ENCODE data around the gene SLC25A21.

SLC25A21 gene

DNA sequence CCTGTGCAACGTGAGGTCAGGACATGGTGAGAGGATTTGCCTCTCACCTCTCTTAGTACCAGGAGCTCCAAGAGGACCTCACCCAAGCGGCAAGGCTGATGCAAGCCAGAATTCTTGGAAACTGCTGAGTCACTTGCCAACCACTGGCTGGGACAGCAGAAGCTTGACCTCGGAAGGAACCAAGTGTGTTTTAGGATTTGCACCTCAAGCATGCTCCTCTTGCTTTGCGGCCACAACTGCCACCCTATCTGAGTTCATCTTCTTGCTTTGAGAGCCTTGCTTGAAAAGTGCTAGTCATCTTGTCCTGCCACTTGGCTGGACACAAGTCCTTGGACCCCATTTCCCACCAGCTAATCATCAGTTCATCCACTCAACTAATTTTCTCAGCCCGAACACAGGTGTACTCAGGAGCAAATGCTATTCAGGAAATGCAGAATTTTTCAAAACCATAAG, 195.8 kb downstream of the SLC25A21 start:
- DNase-seq = no peak

DNA sequence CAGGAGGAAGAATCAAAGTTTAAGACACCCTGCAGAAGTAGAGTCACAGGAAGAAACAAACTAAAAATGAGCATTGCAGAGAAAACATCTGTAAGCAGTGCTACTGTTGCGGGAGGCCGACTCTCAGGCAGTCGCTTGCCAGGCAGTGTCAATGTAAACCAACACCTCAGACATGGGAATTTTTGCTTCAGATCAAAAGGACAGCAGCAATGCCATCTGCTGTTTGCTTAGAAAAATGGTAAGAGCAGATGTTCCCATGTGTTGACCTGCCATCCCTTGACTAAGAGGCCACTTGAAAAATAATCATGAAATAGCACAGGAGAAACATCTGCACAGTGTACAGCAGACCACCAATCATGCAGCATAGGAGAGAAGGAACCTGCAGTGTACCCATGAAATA, 196.6 kb downstream of the SLC25A21 start:
- DNase-seq = no peak

DNA sequence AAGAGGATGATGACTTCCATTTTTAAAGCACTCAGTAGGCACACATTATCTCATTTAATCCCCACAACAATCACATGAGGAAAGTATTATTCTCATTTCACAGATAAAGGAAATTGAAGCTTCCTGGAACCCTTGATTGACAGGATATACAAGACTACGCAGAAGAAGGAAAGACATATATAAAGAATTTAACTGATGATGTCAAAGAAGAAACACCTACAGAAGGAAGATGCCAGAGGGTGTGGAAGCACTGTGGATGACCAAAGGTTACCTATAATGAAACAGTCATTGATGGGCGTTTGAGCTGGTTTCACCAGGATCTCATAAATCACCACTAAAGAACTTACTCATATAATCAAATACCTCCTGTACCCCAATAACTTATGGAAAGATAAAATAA, 197.4 kb downstream of the SLC25A21 start:
- DNase-seq = no peak

DNA sequence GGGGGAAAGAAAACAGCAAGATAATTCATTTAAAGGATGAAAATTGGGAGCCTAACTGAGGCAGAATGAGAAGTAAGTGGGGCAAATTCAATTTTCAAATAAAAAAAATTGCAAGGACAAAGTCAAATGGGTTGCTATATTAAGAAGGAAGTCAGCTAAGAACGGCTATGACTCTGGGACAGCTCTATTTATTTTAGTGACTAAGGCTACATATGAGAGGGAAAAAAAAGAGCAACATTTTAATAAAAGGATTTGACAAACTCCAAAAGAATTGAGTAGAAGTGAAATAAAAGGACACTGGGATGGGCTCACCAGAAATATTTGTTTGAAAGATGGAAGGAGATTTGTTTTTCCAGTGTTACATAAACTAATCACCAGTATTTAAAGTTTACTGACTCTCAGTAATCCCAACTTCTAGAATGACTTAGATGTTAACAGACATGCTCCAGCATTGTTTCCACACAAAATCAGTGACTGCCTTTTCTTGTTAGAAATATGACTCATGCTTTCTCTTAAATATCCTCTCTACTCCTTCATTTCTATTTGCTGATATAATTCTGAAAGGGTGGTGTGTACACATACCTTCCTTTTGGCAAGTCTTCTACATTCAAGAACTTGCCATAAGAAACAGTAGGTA, 198.5 kb downstream of the SLC25A21 start:
- DNase-seq = no peak

DNA sequence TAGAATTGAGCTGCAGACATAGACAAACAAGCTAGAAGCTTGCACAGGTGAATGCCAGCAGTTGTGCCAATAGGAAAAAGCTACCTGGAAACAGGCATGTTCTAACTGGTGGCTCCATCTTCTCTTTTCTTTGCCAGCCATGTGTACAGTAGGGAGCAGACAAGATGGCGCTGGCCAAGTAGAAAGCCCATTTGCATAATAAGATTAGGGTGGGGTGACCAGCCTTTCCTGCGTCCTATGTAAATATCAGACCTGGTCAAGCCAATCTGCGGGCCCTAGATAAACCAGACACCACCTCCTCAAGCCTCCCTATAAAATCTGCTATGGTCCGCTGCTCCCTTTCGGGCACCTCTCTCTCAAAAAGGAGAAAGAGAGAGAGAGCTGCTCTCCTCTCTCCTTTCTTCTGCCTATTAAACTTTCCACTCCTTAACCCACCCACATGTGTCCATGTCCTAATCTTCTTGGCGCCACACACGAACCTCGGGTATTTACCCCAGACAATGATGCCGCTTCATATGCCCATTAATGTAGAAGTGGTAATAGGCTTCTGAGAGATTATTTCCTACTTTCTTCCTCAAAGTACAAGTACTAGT, 201.0 kb downstream of the SLC25A21 start:
- no peak for DNase-seq

DNA sequence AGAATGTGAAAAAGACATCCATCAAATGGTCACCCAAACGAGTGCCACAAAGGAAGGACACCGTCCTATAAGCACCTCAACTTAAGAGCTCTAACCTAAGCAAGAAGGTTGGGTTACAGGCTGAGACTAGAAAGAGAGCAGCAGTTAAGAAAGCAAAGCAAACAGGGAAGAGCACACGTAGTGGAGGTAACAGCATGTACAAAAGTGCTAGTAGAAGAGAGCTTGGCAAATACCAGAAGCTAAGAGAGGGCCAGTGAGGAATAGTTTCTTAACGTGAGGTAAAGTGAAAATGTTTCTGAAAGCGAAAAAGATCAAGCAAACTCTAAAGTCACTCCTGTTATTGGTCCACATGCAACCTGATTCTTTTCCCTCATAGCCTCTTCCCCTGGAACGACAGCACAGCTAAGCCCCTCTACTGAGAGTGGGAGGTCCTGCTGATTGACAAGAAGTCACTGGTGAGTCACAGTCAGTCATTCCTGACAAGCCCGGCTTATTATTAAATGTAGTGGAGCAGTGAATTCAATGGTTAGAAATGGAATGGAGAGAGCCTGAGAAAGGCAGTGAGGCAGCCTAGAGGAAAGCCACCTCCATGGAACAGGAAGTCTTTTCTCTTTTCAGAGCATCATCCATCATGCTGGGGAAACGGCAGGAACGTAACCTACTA, 204.4 kb downstream of the SLC25A21 start:
- no peak for DNase-seq

DNA sequence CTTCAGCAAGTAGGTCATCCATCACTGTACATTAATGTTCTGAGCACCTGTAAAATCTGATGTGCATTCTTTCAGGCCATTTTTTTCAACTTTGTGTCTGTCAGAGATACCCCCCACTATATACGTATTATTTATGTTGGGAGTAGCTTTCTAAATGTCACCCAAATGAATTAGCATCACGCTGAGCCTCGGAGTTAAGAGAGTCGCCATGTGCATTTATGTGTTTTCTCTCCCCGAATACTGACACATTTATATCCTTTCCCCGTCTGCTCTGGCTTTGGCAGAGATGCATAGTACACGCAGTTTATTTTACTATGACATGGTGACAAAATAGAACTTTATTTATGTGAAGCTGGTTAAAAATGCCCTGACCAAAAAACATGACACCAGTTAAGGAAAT, 216.4 kb downstream of the SLC25A21 start:
- no peak for DNase-seq

DNA sequence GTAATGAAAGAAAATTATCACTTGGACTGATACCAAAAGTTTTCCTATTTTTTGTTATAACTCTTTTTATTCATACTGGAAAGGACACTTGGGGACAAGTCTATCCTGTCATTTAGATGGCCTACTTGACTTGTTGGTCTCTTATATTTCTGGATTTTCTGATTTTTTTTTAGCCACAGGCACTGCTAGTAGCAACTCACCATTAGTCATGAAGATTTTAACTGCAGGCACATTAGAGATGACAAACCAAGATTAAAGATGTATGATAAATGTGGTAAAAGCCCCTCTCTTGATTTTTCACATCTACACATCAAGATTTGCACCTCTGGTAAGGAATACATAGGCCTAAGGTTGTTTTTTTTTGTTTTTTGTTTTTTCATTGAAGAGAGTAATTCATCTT, 217.0 kb downstream of the SLC25A21 start:
- no peak for DNase-seq

DNA sequence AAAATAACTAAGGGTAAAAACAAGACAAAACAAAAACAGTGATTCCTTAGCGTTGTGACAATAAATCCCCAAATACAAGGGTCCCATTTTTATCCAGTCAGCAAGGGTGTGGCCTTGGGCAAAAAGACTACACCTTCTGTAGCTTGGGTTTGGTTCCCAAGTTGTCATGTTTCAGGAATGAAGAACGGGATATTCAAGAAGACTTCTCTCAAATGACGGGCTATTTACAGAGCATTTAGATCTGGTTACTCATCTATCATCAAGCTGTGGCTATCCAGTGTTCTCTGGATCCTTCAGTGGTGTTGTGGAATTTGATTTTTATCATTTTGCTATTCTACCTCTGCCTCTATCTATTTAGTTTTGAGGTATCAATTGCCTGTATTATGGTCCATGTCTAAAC, 219.7 kb downstream of the SLC25A21 start:
- no peak for DNase-seq

DNA sequence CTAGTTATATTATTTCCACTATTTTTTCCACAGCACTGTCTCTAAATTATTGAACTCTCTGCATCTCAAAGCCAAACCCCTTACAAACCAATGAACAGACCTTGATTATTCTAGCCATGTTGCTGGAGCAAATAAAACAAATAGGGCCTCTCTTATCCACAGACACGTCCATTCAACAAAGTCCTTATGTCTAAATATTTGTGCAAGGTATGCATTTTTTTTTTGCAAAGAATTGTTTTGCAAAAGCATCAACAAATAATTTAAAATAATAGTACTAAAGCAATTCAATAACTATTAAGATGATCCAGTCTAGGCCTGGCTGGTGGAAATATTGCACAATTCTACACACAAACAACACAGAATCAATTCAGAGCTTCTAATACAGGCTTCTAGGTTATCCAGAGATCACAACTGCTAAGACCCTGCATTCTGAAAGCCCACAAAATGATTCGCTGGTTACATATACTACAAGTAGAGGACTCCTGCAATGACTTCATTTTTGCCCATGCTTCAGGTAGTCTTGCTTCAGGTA, 221.0 kb downstream of the SLC25A21 start:
- no peak for DNase-seq

DNA sequence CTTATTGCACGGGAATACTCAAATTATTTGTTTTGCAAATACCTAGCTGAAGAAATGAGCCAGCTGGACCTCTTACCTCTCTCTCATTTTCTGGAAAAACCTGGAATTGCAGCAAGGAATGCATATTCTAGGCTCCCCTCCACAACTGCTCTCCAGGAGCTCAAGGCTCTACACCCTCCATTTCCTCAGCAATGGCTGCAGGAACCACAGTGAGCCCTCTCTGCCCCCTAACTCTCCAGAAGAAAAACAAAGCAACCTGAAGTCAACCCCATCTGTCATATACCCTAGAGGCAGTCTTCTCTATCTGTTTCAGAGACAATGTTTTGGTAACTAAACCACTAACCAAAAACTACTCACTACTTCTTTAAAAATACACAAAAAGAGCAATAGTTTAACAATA, 221.6 kb downstream of the SLC25A21 start:
- no peak for DNase-seq

DNA sequence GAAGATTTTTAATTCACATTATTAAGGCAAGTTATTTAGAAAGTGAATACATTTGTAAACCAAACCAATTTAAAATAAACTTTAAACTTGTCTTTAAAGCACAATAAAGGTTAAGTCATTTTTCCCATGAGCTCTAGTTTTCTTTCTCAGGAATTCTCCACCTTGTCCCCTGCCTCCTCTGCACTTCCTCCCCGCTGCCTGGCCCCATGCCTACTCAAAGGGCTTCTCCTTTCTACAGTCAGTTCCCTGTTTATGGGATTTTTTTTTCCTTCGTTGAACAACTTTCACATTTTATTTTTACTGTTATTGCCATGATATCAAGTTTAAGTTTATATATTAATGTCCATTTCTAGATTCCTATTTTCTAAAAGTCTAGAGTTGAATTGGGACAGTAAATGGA, 223.0 kb downstream of the SLC25A21 start:
- DNase-seq = no peak

DNA sequence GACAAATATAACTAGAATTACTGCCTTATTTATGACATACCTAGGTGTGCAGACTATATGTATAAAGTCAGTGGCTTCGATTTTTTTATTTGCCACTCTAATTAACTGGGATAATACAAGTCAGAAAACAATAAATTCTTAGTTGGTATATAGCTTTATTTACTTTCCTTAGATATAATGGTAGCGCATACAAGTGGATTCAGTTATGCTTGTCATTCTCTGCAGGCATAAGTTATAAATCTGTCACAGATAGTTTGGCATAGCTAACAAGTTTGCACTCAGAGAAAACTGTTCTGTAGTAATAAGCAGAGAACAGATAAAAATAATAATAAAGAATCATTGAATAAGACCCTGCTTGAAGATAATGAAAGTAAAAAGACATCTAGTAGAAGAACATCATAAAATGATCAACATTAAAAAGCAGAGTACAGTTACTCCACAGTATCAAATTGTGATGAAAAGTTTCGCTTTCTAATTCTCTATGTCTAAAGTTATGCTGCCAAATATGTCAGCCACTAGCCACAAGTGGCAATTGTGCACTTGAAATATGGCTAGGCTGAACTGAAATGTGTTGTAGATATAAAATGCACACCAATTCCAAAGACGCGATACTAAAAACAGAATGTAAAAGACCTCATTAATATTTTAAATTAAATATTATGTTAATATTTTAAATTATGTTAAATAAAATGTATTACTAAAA, 224.1 kb downstream of the SLC25A21 start:
- DNase-seq = no peak

DNA sequence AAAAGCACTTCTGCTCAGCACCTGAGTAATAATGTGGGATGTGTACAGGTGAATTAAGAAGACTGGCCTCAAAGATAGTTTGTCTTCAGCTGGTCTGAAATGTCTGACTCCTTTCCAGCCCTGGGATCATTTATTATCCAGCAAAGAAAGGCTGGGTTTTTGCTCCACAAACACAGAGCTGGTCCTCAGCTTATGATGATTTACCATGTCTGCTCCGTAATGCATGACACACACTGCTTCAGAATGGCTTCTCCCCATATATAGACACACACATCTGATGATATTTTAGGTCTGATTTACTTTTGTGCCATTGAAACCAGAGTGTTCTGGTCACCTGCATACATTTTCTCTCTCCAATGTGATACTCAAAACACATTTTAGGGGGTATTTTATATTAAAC, 225.0 kb downstream of the SLC25A21 start:
- DNase-seq = no peak

DNA sequence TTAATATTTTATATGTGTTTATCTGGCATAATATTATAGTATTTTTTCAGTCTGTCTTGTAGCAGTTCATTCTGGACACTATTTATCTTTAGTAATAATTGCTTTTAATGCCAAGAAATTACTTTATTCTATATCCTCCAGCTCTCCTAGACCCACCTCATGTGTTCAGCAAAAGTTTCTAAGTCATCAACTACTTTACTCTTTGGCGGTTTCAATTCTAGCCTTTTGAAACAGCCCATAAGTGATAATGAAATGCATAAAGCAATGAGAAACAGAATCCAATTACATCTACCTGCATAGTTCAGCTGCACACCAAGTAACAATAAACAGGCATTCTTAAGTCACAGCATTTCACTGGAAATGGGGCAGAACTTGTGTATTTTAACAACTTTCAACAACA, 225.5 kb downstream of the SLC25A21 start:
- DNase-seq = no peak

DNA sequence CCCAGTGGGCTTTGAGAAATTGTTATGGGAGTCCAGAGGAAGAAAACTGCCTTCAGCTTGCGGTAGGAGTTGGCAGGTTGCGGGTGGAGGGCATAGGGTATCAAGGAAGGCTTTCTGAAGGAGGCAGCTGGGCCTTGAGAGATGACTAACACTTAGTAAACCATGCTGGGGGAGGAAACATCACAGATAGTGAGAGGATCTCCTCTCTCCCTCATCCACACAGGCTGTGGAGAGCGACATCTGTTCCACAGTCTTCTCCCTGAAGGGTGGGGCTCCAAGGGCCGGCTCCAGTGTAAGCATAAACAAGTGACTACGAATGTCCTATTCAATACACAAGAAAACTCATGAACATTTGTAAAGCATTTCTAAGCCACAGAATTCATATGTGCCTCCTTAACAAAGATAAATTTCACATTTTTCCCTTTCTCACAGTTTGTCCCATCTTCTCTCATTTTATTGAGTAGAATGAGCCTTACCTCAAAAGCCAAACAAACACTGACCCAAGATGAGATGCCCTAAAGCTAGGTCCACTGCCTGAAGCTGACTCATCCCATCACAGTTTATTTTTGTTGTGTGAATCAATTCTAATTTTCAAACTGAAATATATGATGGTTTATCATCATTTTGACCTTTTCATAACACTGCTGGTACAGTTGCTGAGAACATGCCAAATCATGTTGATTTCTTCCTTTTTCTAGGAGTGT, 227.9 kb downstream of the SLC25A21 start:
- no peak for DNase-seq

DNA sequence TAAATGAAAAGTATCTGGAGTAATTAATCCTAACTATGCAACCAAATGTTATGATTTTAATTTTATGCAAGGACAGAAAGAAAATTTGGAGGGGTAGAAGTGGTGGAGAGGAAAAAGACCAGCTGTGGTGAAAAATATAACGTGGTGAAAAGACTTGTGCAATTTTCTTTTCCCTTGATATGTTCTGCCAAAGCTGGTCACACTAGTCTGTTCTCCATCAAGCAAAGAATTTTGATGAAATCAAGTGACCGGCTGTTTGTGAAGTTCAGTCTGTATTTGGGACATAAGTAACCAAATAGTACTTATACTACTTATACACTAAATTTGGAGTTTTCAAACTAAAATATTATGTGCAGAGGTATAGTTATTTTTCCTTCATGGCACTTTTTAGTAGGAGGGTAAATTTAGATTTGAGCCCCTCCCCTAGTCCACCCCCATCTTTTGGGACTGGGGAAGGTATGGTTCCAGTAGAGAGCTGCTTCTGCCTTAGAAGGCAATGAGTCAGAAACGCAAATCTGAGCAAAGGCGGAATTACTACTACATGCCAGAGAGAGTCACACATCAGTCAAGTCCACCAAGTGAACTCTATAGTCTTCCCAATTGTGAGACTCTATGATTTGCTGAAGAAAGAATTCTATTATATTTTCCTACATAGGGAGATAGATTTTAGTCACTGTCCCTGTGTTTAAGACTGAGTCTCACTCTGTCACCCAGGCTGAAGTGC, 229.7 kb downstream of the SLC25A21 start:
- DNase-seq = no peak

DNA sequence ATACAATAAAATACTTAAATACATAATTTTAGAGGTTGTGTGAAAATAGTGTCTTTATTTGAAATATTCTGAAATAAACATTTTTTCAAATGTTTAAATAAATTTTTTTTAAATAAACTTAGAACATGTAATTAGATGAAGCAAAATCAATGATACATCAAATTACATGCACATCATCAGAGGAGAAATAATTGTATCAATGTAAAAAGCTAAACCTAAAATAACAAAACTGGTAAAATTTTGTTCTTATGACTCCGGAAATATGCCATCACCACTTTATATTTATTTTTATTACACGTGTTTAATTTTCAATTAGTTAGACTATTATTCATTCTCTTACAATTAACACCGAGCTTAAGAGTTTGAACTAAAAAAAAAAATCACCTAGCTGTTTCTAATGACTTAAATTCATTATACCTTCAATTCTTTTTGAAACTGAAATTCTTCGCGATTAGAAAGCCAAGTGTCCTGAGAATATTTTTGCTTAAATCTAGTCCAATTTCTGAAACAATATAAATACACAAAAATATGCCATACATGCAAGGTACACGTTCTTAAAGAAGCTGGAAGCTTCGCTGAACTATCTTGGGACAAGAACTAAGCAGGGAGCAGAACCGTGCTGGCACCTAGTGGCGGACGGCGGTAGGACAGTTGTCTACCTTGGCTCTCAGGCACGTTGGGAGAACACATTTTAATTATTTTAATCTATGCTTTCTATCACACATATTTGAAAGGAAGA, 230.5 kb downstream of the SLC25A21 start:
- DNase-seq = peak; percentile 17 to 34

DNA sequence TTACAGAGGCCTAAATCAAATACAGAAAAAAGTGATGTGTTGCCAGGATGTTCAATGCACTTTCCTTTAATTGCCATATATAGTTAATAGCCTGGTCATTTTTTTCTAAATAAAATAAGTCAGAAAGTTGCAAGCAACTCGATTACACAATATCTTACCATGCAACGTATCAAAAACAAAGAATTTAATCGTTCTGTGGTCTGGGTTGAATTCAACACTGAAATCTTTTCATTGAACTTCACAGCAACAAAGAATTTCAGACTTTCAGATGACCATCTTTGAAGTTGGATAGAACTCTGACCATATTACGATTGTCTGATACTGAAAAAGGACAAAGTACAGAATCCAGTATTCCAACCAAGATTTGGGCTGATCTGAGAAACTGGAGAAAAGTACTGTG, 231.9 kb downstream of the SLC25A21 start:
- DNase-seq = no peak

DNA sequence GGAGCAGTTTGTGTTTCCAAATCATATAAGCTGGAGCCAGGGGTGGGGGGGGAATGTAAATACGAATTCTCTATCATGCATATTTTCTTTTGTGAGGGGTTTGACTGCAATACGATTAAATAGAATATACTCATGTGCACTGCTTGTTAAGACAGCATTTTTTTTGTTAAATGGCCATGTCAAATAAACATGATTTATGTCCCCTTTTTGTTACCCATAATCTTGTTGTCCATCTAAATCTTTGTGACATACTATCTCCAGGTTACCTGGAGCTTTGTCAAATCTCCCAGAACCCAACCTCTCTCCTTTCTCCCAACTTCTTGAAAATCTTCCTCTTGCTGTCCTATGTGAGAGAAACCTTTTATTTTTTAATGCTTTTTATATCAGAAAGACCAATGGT, 233.1 kb downstream of the SLC25A21 start:
- no peak for DNase-seq

DNA sequence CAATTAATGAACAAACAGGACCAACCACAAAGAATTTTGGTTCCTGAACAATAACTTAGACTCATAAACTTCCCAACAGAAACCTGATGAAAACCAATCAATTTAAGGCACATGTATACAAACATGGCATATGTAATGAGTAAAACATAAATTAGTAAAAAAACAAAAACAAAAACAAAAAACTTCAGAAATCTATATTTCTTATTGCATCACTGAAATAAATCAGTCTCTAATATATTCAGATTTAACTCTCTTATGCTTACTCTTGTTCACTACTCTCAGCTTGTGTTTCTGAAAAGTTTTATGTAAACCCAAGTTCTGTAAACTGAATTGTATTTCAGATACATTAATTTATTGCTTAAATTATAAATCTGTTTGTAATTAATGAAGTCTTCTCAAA, 233.7 kb downstream of the SLC25A21 start:
- DNase-seq = no peak

All from CD4-positive, alpha-beta T cell treated with Interleukin-4 for 1 hour (primary cell).